Keratinocyte (primary cell): ENCODE results near the gene ASB15.

Source experiments
- EZH2 ChIP-seq: IDR thresholded peaks from one replicate; pipeline ENCODE4 v1.6.1; 2012; ENCODE audit warnings: inconsistent platforms, mild to moderate bottlenecking, low read length, moderate library complexity
- TF ChIP-seq, protein P1 (sequence below), 3 experiments: IDR thresholded peaks in 1 of 3; conservative IDR thresholded peaks in 1 of 3; optimal IDR thresholded peaks in 1 of 3; 2 replicates in 2 of 3; 3 replicates in 1 of 3; pipeline versions ENCODE3 to v1.5.1; 2011; ENCODE audit warnings: low read length in 3 of 3, mild to moderate bottlenecking in 3 of 3, moderate library complexity in 2 of 3, control low read depth in 1 of 3, inconsistent platforms in 1 of 3; ENCODE audit not compliant: insufficient read depth in 2 of 3; ENCODE audit errors: extremely low read depth in 1 of 3

DNA sequence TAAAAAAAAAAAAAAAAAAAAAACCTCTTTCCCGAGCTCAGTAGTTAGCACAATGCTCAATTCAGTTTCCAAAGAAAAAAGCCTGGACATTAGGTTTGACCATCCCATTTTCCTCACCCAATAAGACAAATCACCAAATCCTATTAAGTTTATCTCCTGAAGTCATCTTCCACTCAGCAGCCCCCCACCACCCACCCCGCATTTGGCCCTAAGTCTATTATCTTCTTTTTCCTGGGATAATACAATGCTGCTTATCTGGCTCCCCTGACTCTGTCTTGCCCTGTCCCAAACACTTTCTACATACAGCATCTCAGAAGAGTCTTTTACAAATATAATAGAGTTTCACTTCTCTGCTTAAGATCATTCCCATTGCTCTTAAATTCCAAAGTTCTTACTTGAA lies 36.3 kb downstream of the ASB15 start:
- TF ChIP-seq, protein P1, sequence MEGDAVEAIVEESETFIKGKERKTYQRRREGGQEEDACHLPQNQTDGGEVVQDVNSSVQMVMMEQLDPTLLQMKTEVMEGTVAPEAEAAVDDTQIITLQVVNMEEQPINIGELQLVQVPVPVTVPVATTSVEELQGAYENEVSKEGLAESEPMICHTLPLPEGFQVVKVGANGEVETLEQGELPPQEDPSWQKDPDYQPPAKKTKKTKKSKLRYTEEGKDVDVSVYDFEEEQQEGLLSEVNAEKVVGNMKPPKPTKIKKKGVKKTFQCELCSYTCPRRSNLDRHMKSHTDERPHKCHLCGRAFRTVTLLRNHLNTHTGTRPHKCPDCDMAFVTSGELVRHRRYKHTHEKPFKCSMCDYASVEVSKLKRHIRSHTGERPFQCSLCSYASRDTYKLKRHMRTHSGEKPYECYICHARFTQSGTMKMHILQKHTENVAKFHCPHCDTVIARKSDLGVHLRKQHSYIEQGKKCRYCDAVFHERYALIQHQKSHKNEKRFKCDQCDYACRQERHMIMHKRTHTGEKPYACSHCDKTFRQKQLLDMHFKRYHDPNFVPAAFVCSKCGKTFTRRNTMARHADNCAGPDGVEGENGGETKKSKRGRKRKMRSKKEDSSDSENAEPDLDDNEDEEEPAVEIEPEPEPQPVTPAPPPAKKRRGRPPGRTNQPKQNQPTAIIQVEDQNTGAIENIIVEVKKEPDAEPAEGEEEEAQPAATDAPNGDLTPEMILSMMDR (optimal IDR thresholded peaks at IDR 0.05 in 1 of 3, IDR thresholded peaks at IDR 0.05 in 1 of 3, conservative IDR thresholded peaks at IDR 0.05 in 1 of 3; ENCODE audit: extremely low read depth in 1 of 3, insufficient read depth in 2 of 3, low read length in 3 of 3): no peak
- no peak for TF ChIP-seq EZH2
